GM10266 (cell line): ENCODE results near the gene FAM219B.
"Not testable (repeated sequence)": the region's sequence is repeated elsewhere in the genome, so short reads cannot be mapped to it uniquely, and the experiment has no call there.

Experiments
- DNase-seq: peaks from one replicate; pipeline ENCODE4 v3.0.0; 2012; ENCODE audit errors: extremely low spot score
- CTCF ChIP-seq: IDR thresholded peaks from 2 replicates; pipeline ENCODE4 v1.5.1; 2012; ENCODE audit warnings: mild to moderate bottlenecking, low read depth; ENCODE audit not compliant: control insufficient read depth, insufficient read depth; ENCODE audit errors: missing control alignments

The FAM219B gene

DNA sequence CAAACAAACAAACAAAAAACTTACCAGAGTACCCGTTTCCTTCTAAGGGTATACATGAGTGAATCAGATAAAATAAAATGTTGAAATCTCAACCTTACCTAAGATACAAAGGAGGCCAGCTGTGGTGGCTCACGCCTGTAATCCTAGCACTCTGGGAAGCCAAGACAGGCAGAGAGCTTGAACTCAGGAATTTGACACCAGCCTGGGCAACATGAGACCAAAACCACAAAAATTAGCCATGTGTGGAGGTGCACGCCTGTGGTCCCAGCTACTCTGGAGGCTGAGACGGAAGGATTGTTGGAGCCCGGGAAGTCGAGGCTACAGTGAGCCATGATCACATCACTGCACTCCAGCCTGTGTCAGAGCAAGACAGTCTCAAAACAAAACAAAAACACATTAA lies 11.0 kb upstream of the FAM219B start:
- no peak for TF ChIP-seq CTCF

GRCh38 chr15:74913799-74914198 lies 7.1 kb upstream of the FAM219B start:
- DNase-seq: not testable (repeated sequence)

More for the DNA sequence above, 11.0 kb upstream of the FAM219B start:
- DNase-seq: no peak

GRCh38 chr15:74913041-74913440 lies 6.4 kb upstream of the FAM219B start:
- no peak for DNase-seq
- TF ChIP-seq CTCF: no peak

GRCh38 chr15:74908635-74909034 lies 2.0 kb upstream of the FAM219B start:
- DNase-seq: no peak
- TF ChIP-seq CTCF: no peak

DNA sequence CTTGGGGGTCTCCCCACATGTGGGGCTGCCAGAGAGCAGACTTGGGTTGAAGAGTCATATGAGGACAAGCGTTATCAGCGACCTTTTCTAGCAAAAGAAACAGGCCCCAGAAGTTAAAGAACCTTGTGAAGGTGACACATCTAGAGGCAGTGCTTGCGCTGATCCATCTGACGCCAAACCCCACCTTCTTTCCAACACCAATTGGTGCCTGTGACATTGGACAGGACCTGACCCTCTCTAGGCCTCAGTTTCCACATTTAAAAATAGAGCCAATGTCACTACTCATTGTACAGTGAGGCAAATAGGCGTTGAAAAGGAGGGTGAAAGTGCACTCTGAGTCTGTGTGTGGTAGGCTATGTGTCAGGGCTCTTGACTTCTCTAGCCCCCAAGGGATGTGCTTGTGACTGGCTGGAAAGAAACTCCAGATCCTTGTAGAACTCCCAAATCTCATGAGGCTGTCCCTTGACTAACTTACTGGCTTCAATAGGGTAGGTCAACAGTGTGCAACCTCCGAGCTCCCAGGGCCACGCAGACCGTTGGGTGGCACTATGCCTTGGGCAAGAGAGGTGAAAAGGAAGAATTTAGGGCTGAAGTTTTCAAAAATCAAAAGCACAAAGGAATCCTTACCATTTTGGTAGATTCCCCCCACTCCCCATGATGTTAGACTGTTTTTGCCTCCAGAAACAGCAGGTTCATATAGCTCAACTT lies 666 bp upstream of the FAM219B start:
- no peak for TF ChIP-seq CTCF
- peak; percentile 6 for DNase-seq

DNA sequence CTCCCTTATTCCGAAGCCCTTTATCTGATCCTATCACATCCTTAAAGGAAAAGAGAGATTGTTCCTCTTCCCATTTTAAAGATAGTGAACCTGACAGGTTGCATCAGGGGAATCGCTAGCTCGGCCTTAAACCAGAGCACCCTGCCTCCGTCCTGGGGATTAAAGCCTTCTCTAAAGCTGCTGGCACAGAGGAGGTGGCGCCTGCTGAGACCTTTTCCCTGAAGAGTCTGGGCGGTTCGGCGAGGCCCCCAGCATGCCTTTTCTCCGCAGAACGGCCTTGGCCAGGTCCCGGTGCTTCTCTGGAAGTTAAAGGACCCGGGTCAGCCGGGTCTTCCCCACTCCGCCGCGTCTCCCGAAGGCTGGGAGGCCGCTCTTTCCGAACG lies 593 bp downstream of the FAM219B start:
- TF ChIP-seq CTCF: no peak
- DNase-seq: no peak

DNA sequence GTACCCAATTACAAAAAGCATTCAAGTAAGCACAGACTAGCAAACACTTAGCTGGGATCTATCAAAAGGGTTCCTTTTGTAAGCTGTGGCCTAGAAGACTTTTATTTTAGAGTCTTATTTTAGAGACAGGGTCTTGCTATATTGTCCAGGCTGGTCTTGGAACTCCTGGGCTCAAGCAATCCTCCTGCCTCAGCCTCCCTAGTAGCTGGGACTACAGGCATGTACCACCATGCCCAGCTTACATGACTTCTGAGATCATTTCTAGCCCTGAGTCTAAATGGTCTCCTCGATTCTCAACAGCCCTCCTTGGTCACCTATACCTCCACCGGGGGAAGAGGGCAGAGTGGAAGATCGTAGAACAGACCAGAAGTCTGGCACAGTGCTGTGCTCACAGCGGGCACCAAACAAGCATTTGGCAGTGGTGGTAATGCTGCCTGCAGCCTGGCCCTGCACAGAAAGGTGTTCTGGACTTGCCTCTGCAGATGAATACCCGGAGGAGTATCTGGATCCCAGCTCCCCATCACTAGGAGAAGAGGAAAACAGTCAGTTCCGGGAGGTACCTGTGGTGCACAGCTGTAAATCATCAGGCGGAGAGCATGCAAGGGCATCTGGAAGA lies 2.4 kb downstream of the FAM219B start:
- no peak for TF ChIP-seq CTCF
- DNase-seq: no peak
